GM18868 (cell line): Measurements from ENCODE around the gene MIEF1.

ENCODE experiments used
- ATAC-seq: cut with Tn5 transposase; IDR thresholded peaks from one replicate; pipeline ENCODE4 v1.9.1; 2021; ENCODE audit warnings: mild to moderate bottlenecking, moderate library complexity; ENCODE audit not compliant: unreplicated experiment

MIEF1 gene

GRCh38 chr22:39528080-39528661 lies 26.1 kb downstream of the MIEF1 start:
- ATAC-seq: no peak

- no peak for ATAC-seq
Measured at GRCh38 chr22:39528681-39529486, 26.8 kb downstream of the MIEF1 start.

- ATAC-seq: no peak
Measured at GRCh38 chr22:39529487-39529851, 27.4 kb downstream of the MIEF1 start.

GRCh38 chr22:39530116-39530515 lies 28.0 kb downstream of the MIEF1 start:
- no peak for ATAC-seq

- no peak for ATAC-seq
Measured at GRCh38 chr22:39530692-39531331, 28.7 kb downstream of the MIEF1 start.

- ATAC-seq: peak; percentile 80
Measured at GRCh38 chr22:39532215-39533073, 30.4 kb downstream of the MIEF1 start, which contains the start of gene RPS19BP1. TSS of gene RPS19BP1 (minus strand) at chr22:39532748. CDS start at chr22:39532738, 10 bp downstream.

GRCh38 chr22:39534092-39534506 lies 32.0 kb downstream of the MIEF1 start:
- ATAC-seq: no peak

- no peak for ATAC-seq
Measured at GRCh38 chr22:39534591-39535356, 32.7 kb downstream of the MIEF1 start.

GRCh38 chr22:39535357-39535725 lies 33.3 kb downstream of the MIEF1 start:
- no peak for ATAC-seq

- ATAC-seq: no peak
Measured at GRCh38 chr22:39535831-39536449, 33.9 kb downstream of the MIEF1 start.

- no peak for ATAC-seq
Measured at GRCh38 chr22:39536711-39537110, 34.6 kb downstream of the MIEF1 start.

GRCh38 chr22:39537975-39538374 lies 35.9 kb downstream of the MIEF1 start:
- ATAC-seq: no peak

- ATAC-seq: no peak
Measured at GRCh38 chr22:39543095-39543494, 41.0 kb downstream of the MIEF1 start.

- ATAC-seq: no peak
Measured at GRCh38 chr22:39545386-39546365, 43.6 kb downstream of the MIEF1 start.

GRCh38 chr22:39546889-39547586 lies 44.9 kb downstream of the MIEF1 start:
- ATAC-seq: no peak

- no peak for ATAC-seq
Measured at GRCh38 chr22:39547587-39547947, 45.5 kb downstream of the MIEF1 start.

GRCh38 chr22:39553429-39553828 lies 51.3 kb downstream of the MIEF1 start:
- ATAC-seq: no peak

GRCh38 chr22:39554151-39554550 lies 52.1 kb downstream of the MIEF1 start:
- no peak for ATAC-seq
